ENCODE measurements around the gene AGAP1.

The AGAP1 gene

DNA sequence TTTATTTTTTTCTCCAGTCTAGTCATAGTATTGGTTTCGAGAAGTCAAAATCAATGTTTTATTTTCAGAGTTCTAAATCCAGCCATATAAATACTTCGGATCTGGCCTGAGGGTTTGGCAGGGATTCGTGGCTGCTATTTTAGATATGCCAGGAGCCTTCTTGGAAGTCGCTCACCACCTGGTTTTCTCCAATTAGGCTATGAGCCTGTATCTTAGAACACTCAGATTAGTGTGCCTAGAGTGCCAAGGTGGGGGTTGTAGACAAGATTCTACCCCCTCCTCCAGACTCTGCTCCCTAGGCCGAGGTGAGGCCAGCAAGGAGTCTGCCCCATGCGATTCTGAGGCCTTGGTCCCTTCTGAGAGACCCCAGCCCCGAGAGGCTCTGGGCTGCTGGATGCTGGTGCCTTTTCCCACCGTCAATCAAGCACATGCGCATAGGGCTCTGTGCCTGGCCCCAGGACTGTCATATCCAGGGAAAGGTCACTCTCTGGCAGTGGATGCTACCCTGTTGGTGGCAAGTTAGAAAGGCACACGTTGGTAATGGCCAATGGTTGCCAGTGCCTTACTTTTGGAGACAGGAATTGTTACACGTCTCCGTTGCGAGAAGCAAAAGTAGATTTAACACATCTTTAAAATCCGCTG is 197.1 kb downstream of the AGAP1 start:
- no peak overlapping the region for H3K4me3 ChIP-seq (ENCODE audit: low read depth, low read length)
- TF ChIP-seq, protein P1, sequence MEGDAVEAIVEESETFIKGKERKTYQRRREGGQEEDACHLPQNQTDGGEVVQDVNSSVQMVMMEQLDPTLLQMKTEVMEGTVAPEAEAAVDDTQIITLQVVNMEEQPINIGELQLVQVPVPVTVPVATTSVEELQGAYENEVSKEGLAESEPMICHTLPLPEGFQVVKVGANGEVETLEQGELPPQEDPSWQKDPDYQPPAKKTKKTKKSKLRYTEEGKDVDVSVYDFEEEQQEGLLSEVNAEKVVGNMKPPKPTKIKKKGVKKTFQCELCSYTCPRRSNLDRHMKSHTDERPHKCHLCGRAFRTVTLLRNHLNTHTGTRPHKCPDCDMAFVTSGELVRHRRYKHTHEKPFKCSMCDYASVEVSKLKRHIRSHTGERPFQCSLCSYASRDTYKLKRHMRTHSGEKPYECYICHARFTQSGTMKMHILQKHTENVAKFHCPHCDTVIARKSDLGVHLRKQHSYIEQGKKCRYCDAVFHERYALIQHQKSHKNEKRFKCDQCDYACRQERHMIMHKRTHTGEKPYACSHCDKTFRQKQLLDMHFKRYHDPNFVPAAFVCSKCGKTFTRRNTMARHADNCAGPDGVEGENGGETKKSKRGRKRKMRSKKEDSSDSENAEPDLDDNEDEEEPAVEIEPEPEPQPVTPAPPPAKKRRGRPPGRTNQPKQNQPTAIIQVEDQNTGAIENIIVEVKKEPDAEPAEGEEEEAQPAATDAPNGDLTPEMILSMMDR (conservative IDR thresholded peaks at IDR 0.05; ENCODE audit: low read depth, low read length), result no peak
- no peak for DNase-seq (ENCODE audit: low read depth)

DNA sequence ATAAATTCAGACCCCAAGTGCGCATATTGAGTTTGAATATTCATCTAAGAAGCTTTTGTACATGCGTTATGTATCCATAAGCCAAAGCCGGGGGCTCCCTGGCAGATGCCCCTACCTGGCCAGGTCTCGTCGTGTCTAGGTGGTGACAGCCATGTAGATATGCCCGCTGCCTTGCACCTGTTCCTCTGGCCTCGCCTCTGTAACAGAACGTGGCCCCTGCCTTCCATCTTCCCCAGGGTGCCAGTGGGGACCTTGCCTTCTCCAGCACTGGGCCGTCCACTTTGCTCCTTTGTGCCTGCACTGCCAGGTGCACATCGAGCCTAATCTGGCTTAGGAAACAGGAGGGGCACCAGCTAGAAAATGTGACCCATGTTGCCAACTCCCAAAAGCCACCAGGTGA is 198.2 kb downstream of the AGAP1 start:
- no peak for DNase-seq (ENCODE audit: low read depth)
- TF ChIP-seq, protein P1 (conservative IDR thresholded peaks at IDR 0.05; ENCODE audit: low read depth, low read length), result no peak
- no peak overlapping the region for H3K4me3 ChIP-seq (ENCODE audit: low read depth, low read length)

DNA sequence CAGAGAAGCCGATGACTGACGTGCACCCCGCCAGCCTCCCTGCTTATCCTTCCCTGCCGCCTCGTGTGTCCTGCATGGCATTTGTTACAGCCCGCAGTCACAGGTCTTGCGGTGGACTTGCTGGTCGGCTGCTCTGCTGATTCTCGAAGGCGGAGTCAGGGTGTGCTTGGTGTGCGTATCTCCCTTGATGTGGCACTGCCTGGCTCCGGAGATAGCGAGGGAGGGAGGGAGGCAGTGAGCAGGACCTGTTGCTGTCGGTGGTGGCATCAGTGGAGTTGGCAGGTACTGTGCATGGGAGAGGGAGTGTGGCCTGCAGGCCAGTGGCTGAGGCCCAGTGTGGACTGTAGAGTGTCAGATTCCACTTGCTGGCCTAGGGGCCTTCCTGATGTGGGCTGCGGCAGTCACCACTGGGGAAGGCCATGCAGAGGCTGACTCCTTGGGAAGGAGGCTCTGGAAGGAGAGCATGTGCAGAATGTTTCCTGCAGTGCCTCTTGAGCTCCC is 198.9 kb downstream of the AGAP1 start:
- H3K4me3 ChIP-seq (ENCODE audit: low read depth, low read length), result no peak overlapping the region
- no peak for DNase-seq (ENCODE audit: low read depth)

DNA sequence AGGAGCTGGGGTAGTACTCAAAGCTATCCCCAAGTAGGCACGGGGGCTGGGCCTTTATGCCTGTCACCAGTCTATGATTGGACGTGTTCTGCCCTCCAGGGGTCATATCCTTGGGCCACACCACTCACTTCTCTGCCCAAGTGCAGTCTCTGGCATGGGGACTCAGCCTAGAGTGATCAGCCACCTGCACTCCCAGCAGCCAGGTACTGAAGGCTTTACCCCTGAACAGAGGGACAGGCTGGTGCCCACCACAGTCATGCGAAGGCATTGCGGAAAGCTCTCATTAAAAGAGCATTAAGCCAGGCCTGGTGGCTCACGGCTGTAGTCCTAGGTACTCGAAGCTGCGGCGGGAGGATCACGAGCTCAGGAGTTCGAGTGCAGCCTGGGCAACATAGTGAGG is 199.4 kb downstream of the AGAP1 start:
- TF ChIP-seq, protein P1 (conservative IDR thresholded peaks at IDR 0.05; ENCODE audit: low read depth, low read length), result no peak
- no peak for DNase-seq (ENCODE audit: low read depth)
- H3K4me3 ChIP-seq (ENCODE audit: low read depth, low read length), result no peak overlapping the region

More for the DNA sequence above, 198.9 kb downstream of the AGAP1 start:
- TF ChIP-seq, protein P1 (conservative IDR thresholded peaks at IDR 0.05; ENCODE audit: low read depth, low read length), result no peak

DNA sequence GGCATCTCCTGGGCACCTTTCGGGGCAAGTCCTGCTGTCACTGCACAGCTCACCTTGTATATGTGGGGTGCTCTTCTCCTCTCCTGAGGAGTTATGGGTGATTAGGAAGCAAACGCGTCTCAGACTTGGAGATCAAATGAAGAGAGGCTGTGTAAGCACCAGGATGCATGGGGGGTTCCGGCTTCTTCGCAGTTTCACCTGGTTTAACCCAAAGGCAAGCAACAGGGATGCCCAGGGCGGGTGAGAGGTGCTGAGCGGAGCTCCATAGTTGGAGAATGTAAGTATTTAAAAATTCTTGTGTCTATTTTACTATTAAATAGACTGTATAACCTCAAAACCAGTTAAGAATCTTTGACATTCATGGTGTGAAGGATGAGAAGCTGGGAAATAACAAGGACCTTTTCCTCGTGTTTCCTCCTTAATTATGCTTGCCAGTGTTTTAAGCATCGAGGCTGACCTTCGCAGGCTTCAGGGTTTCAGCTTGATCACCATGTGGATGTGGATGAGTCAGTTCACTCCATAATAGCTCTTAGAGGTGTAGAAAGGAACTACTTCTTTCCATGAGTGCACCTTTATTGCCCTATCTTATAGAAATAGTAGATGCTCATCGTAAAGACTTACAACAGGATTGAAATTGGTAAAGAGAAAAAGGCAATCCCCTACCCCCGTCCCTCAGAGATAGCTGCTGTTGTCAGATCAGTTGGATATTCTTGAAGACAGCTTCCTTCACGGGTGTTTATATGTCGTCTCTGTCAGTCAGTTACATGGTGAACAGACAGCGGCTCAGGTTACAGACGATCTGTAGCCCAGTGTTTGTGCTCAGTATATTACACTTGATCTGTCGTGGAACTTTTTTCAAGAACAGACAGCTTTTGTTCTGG is 201.1 kb downstream of the AGAP1 start:
- no peak for DNase-seq (ENCODE audit: low read depth)
- no peak overlapping the region for H3K4me3 ChIP-seq (ENCODE audit: low read depth, low read length)
- TF ChIP-seq, protein P1 (conservative IDR thresholded peaks at IDR 0.05; ENCODE audit: low read depth, low read length), result no peak

DNA sequence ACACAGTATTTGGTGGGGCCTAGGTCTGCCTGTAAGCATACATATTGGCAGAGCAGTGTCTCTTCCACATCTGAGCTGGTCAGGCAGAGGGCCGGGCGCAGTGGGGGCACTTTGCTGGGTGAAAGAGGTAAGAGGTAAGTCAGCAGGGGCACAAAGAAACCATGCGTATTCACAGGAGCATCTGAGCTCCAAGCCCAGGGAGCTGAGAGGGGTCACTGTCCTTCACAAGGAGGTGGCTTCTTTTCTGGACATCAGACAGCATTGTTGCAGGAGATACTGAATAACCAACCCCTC is 201.7 kb downstream of the AGAP1 start:
- TF ChIP-seq, protein P1 (conservative IDR thresholded peaks at IDR 0.05; ENCODE audit: low read depth, low read length), result no peak
- H3K4me3 ChIP-seq (ENCODE audit: low read depth, low read length), result no peak overlapping the region
- no peak for DNase-seq (ENCODE audit: low read depth)
